Endothelial cell of coronary artery (primary cell): ENCODE data around the gene SNRPD3. TPM values are rescaled to one million over a fixed set of nuclear protein-coding genes. Genes with fewer than 3 reads are reported as not detected.

Experiments used
- total RNA-seq: library from RNA; depleted of rRNA; stranded (reverse); fragments of >200 nt; gene quantifications from 2 replicates; pipeline ENCODE4 v1.2.3, GENCODE V29; 2014

SNRPD3 gene
- 190 and 254 TPM in 2 replicates for total RNA-seq

DNA sequence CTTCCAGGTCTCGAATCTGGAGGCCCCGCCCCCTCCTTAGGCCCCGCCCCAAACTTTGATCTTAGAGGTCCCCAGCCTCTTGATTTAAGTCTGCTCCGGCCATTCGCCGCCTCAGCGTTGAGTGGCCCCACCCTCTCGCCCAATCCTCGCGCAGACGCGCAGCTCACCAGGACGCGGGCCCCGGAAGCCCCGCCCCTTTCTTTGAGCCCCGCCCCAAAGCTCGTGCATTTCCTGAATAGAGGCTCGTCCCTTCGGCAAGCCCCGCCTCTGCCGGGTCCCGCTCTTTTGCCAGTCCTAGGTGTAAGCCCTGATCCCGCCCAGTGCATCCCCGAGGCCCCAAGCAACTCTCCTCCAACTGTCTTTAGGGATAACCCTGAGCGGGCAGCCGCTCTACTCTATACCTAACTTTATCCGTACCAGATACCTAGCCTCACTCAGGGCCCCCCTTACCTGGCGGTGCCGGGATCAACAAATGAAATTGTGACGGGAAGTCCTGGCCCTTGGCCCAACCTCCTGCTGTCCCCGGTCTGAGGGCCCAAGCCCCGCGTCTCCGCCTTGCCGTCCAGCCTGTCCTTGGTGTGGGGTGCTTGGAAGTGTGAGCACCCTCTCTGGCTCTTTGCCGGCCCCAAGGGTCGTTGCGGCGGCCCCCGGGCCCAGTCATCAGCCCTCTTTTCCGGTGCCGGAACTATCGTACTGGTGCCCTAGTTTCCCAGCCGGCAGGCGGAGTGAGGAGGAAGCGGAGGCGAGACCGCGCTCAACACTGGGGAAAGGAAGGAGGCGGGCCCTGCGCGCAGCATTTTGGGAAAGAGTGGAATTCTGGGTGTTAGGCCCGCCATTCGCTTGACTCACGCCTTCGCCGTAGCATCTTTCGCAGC lies at the start of gene SNRPD3:
Gene SNRPD3 (plus strand): TSS at position 835 of the 875 bp plus-strand sequence. CDS start 1,676 bp downstream, outside the sequence.

DNA sequence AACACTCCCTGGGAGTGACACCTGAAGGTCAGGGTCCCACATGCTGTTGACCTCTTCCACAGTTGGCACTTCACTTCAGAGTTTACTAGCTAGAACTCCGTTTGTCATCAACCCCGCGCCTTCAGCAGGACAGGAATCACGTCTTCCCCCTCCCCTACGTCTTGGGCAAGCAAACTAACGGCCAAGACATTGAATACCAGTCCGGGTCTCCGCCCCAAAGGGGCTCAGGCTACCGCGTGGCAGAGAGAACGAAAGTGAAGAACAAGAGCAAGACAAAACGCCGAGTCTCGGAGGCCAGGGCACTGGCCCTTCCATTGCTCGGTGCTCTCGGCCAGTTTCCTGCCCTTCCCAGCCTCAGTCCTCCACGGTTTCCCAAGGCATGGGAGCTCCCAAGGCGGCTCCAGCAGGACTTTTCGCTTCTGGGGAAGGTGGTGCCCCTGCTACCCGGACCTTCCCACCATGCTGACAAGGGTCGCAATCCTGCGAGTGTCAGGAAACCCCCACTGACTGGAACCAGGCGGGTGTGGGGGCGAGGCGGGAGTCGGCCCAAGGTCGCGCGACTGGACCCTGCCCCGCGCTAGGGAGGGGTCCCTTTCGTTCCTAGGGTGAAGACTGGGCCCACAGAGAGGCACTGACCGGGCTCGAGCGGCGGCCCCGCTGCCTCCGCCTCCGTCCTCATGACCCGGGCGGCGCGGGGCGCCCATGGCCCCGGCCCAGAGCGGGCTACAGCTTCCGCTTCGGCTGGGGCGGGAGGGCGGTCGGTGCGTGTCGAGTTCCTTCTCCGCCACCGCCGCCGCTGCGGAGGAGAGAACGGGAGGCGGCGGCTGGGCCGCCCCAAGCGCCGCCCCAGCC lies 1.3 kb upstream of the SNRPD3 start, which contains the start of gene GUCD1:
Gene GUCD1 (minus strand): TSS at position 826 of the 852 bp plus-strand sequence. CDS start 147 bp downstream, at position 679.

DNA sequence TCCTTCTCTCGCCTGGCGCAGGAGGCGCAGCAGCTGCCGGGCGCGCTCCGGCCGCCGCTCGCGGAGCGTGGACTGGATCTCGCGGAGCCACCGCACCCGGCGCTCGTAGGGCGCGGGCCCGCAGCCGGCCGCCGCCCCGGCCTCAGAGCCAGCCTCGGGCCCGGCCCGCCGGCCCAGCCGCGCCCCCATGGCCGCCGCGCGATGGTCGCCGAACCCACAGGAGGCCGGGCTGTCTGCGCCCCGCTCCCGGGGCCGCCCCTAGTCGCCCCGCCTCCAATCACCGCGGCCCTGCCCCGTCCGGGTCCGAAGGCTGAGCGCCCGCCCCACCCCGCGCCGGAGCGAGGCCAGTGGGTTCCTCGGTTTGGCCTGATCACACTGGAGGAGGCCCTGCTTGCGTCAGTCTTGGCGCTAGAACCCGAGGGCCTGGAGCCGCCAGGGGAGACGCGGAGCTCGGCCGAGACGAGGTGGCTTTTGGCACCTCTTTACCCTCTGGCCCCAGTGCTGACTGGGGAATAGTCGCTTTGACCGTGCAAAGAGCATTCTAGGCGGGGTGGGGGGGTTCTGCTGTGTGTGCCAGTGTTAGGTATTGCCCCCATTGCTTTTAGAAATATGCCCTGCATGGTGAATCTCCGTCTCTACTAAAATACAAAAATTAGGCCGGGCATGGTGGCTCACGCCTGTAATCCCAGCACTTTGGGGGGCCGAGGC lies 37.2 kb downstream of the SNRPD3 start, which contains the start of gene LRRC75B:
Gene LRRC75B (minus strand): TSS at position 223 of the 708 bp plus-strand sequence. CDS start 34 bp downstream, at position 189.

DNA sequence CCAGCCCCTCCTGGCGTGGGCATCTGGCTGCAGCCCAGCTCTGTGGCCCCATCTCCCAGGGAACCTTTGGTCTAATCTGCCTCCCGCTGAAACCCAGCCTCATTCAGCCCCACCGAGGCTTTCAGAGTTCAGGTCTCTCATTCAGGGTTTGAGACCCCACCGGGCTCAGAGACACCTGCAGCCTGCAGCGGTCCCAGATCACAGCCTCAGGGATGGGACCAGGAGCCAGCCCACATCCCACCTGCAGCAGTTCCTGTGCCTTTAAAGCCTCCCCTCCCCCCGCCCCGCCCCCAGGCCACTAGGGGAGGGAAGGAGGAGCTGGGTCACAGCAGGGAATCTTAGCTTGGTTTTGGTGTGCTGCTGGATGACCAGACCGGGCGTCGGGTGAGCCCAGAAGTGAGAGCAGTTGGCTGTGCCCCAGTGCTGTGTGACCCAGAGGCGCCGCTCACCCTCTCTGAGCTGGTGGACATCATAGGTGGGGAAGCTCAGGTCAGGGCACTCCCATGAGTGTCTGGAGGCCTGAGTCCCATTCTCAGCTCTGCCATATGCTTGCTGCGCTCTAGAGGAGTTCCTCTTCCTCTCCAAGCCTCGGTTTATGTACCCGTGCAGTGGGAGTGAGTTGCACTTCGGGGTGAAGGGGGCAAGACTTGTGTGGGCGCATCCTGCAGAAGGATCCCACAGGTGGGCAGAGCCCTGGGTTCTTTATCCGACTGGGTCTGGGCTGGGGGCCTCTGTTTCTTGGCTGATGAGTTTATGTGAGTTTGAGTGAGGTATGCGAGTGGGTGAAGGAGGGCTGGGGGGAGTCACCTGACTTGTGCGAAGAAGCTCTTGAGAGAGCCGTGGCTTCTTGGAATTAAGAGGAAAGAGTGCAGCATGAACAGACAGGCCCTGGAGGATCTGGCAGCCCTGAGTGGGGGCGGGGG lies 47.3 kb downstream of the SNRPD3 start, which contains the start of gene GGT1:
Gene GGT1 (plus strand): TSS at position 347 of the 923 bp plus-strand sequence. CDS start 7,889 bp downstream, outside the sequence.

Other genes starting within 250 kb of the SNRPD3 start
- 37.6 and 91.5 TPM in 2 replicates for gene ADORA2A, start 128.4 kb upstream of the SNRPD3 start, total RNA-seq
- 0.09 and 0.94 TPM in 2 replicates for gene UPB1, start 60.7 kb upstream of the SNRPD3 start, total RNA-seq
- gene GUCD1, start 861 bp upstream of the SNRPD3 start, total RNA-seq = 149 and 177 TPM in 2 replicates
- 2.3 and 3.5 TPM in 2 replicates for gene LRRC75B, start 37.1 kb downstream of the SNRPD3 start, total RNA-seq
- 0.66 and 0.90 TPM in 2 replicates for gene GGT1, start 47.2 kb downstream of the SNRPD3 start, total RNA-seq
- gene PIWIL3, start 218.7 kb downstream of the SNRPD3 start, total RNA-seq = under 0.01 TPM in 1 of 2 replicates, not detected in the other